ENCODE data around the gene NDRG2. TPM values are rescaled to one million over a fixed set of nuclear protein-coding genes. Genes with fewer than 3 reads are reported as not detected.

Gene NDRG2
- total and polyA plus RNA-seq, 2 experiments from 2014 or later, result 0.28 to 2.8 TPM

GRCh38 chr14:21071225-21072030 is 46.6 kb upstream of the NDRG2 start:
- in situ Hi-C loops (cut with MboI), result no loop called here
- Histone ChIP-seq H4K20me1 (ENCODE audit: insufficient read depth) (no peaks in the 10 kb centered on the region), H3K9ac (peak overlapping the region; percentile 96), H3K36me3 (ENCODE audit: low read depth) (peaks cover 8% of the 10 kb centered on the region; the same call in 1 of the 2 replicates), H3K9me3 (ENCODE audit: low read depth) (no peaks in the 10 kb centered on the region), H3K4me1 (ENCODE audit: insufficient read depth) (peaks cover 26% of the 10 kb centered on the region), H3K27ac (peak overlapping the region; percentile 100), H3K79me2 (ENCODE audit: insufficient read depth) (peaks cover 39% of the 10 kb centered on the region), H2AFZ (peak overlapping the region; percentile 76), H3F3A (ENCODE audit: insufficient read depth) (peaks cover 28% of the 10 kb centered on the region), H3K4me3 (peak overlapping the region; percentile 87), H3K9me2 (ENCODE audit: insufficient read depth) (no peaks in the 10 kb centered on the region), H3K4me2 (ENCODE audit: unreplicated experiment) (peak overlapping the region; percentile 99), H3K27me3 (replicated peaks; ENCODE audit: insufficient read depth) (no peaks in the 10 kb centered on the region)
- TF ChIP-seq EZH2 (IDR thresholded peaks at IDR 0.05; ENCODE audit: insufficient read depth, poor library complexity, severe bottlenecking) (no peak), EZH2phosphoT487 (IDR thresholded peaks at IDR 0.05; ENCODE audit: insufficient read depth, low read depth) (no peak)
- peak; percentile 97 for DNase-seq
- 0 to 3% methylated on average over 19 to 37 of the region's 37 CpGs for WGBS, 2 experiments (ENCODE audit: low coverage in 1 of 2, low lambda C conversion rate in 2 of 2, missing lambda C conversion rate in 2 of 2)

GRCh38 chr14:21070610-21071224 is 45.9 kb upstream of the NDRG2 start:
- no peaks in the 10 kb centered on the region for H3K9me2 ChIP-seq (ENCODE audit: insufficient read depth)
- H3K9ac ChIP-seq, result peak overlapping the region; percentile 96
- H3K79me2 ChIP-seq (ENCODE audit: insufficient read depth), result peaks cover 32% of the 10 kb centered on the region
- in situ Hi-C loops (cut with MboI), result no loop called here
- 0 to 1% methylated on average over 20 to 23 of the region's 23 CpGs for WGBS, 2 experiments (ENCODE audit: low coverage in 1 of 2, low lambda C conversion rate in 2 of 2, missing lambda C conversion rate in 2 of 2)
- H3K4me2 ChIP-seq (ENCODE audit: unreplicated experiment), result peak overlapping the region; percentile 99
- peaks cover 28% of the 10 kb centered on the region for H3F3A ChIP-seq (ENCODE audit: insufficient read depth)
- H3K9me3 ChIP-seq (ENCODE audit: low read depth), result no peaks in the 10 kb centered on the region
- H3K27ac ChIP-seq, result peak overlapping the region; percentile 100
- H3K4me3 ChIP-seq, result peak overlapping the region; percentile 87
- DNase-seq, result peak; percentile 77
- H2AFZ ChIP-seq, result peak overlapping the region; percentile 76
- H3K27me3 ChIP-seq (replicated peaks; ENCODE audit: insufficient read depth), result no peaks in the 10 kb centered on the region
- no peaks in the 10 kb centered on the region for H4K20me1 ChIP-seq (ENCODE audit: insufficient read depth)
- H3K36me3 ChIP-seq (ENCODE audit: low read depth), result peaks cover 1% of the 10 kb centered on the region; the same call in 1 of the 2 replicates
- TF ChIP-seq EZH2phosphoT487 (IDR thresholded peaks at IDR 0.05; ENCODE audit: insufficient read depth, low read depth) (no peak), EZH2 (IDR thresholded peaks at IDR 0.05; ENCODE audit: insufficient read depth, poor library complexity, severe bottlenecking) (no peak)
- H3K4me1 ChIP-seq (ENCODE audit: insufficient read depth), result peaks cover 26% of the 10 kb centered on the region

DNA sequence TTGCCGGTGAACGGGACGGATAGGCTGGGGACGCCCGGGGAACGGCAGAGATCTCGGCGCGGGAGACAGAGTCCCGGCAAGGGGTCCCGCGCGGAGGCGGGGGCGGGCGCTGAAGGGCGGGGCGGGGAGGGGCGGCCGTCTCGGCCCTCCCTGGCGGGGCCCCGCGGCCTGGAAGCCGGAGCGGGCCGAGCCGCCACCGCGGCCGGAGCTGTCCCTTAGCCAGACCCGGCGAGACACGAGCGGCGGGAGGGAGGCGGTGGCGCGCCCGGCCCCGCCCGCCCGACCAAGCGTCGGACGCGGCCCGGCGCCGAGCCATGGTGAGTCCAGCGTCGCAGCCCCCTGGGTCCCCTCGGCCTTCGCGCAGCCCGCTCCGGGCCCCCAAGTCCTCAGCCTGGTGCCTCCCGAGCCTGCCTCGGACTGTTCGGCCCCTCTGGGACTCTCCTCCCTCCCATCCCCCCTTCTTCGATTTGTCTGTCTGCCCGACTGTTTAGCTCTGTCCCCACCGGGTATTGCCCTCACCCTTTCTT is 45.3 kb upstream of the NDRG2 start, which contains the start of gene ARHGEF40:
TSS of gene ARHGEF40 (plus strand) at position 222 of the 527 bp plus-strand sequence. CDS start at position 315, 93 bp downstream.
- in situ Hi-C loops (cut with MboI), result no loop called here
- peak within 1 kb of the TSS; percentile 96 for H3K9ac ChIP-seq
- H3K27me3 ChIP-seq (replicated peaks; ENCODE audit: insufficient read depth), result no peaks in the 10 kb centered on the region
- H3K79me2 ChIP-seq (ENCODE audit: insufficient read depth), result peaks cover 26% of the 10 kb centered on the region
- no peaks in the 10 kb centered on the region for H4K20me1 ChIP-seq (ENCODE audit: insufficient read depth)
- 1% methylated on average over 11 to 52 of the region's 63 CpGs for WGBS, 2 experiments (ENCODE audit: low coverage in 1 of 2, low lambda C conversion rate in 2 of 2, missing lambda C conversion rate in 2 of 2)
- H3K36me3 ChIP-seq (ENCODE audit: low read depth), result no peaks in the 10 kb centered on the region
- H3K4me2 ChIP-seq (ENCODE audit: unreplicated experiment), result peak within 1 kb of the TSS; percentile 99
- H3K27ac ChIP-seq, result peak within 1 kb of the TSS; percentile 100
- H3F3A ChIP-seq (ENCODE audit: insufficient read depth), result peaks cover 28% of the 10 kb centered on the region
- H2AFZ ChIP-seq, result peak within 1 kb of the TSS; percentile 81
- peaks cover 26% of the 10 kb centered on the region for H3K4me1 ChIP-seq (ENCODE audit: insufficient read depth)
- no peaks in the 10 kb centered on the region for H3K9me2 ChIP-seq (ENCODE audit: insufficient read depth)
- no peaks in the 10 kb centered on the region for H3K9me3 ChIP-seq (ENCODE audit: low read depth)
- DNase-seq, result peak; percentile 79
- no peak for TF ChIP-seq EZH2phosphoT487 (IDR thresholded peaks at IDR 0.05; ENCODE audit: insufficient read depth, low read depth)
- no peak for TF ChIP-seq EZH2 (IDR thresholded peaks at IDR 0.05; ENCODE audit: insufficient read depth, poor library complexity, severe bottlenecking)
- H3K4me3 ChIP-seq, result peak within 1 kb of the TSS; percentile 87

DNA sequence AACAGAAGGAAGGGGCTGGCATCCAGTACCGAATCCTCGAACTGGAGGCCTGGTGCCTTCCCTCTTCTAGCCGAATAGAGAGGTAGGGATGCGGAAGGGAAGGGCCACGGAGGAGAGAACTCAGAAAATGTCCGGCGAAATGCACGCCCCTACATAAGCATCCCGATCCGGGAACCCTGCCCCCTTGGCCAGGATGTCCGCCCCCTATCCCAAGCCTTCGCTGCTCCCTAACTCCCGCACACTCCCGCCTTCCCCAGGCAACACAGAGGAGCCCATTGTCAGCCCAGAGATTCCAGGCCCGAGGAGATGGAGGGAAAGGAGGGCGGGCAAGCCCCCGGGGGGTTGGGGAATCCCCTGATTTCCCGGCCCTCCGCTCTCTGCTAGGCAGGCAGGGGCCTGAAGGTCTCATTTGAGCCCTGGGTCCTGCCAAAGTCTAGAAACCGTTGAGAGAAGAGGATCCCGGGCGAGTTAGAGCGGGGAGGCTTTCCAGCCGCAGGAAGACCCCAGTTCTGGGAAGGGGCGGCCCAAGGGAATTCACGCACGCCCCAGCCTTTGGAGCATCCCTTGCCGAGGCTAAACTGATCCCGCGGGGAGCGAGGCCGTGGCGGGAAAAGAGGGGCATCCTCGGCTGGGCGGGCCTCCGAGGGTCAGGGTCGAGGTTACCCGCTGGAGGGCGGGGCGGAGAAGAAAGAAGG is 44.7 kb upstream of the NDRG2 start:
- peaks cover 26% of the 10 kb centered on the region for H3K4me1 ChIP-seq (ENCODE audit: insufficient read depth)
- H4K20me1 ChIP-seq (ENCODE audit: insufficient read depth), result no peaks in the 10 kb centered on the region
- H3K4me2 ChIP-seq (ENCODE audit: unreplicated experiment), result peak overlapping the region; percentile 99
- H3K4me3 ChIP-seq, result peak overlapping the region; percentile 87
- peak; percentile 64 for DNase-seq
- in situ Hi-C loops (cut with MboI), result no loop called here
- H2AFZ ChIP-seq, result peak overlapping the region; percentile 81
- TF ChIP-seq EZH2 (IDR thresholded peaks at IDR 0.05; ENCODE audit: insufficient read depth, poor library complexity, severe bottlenecking) (no peak), EZH2phosphoT487 (IDR thresholded peaks at IDR 0.05; ENCODE audit: insufficient read depth, low read depth) (no peak)
- peak overlapping the region; percentile 96 for H3K9ac ChIP-seq
- peak overlapping the region; percentile 100 for H3K27ac ChIP-seq
- WGBS, 2 experiments (ENCODE audit: low coverage in 1 of 2, low lambda C conversion rate in 2 of 2, missing lambda C conversion rate in 2 of 2), result 1 to 4% methylated on average over 33 to 40 of the region's 40 CpGs
- no peaks in the 10 kb centered on the region for H3K9me2 ChIP-seq (ENCODE audit: insufficient read depth)
- H3K79me2 ChIP-seq (ENCODE audit: insufficient read depth), result peaks cover 20% of the 10 kb centered on the region
- no peaks in the 10 kb centered on the region for H3K27me3 ChIP-seq (replicated peaks; ENCODE audit: insufficient read depth)
- peaks cover 28% of the 10 kb centered on the region for H3F3A ChIP-seq (ENCODE audit: insufficient read depth)
- H3K36me3 ChIP-seq (ENCODE audit: low read depth), result no peaks in the 10 kb centered on the region
- no peaks in the 10 kb centered on the region for H3K9me3 ChIP-seq (ENCODE audit: low read depth)
